Inferior parietal cortex (tissue), 1 donor: ENCODE results near the gene STEAP2.

ENCODE experiments used
- DNase-seq: peaks from one replicate; pipeline ENCODE4 v3.0.0-alpha.2; 2016; ENCODE audit errors: extremely low spot score

Gene STEAP2

GRCh38 chr7:90192876-90193750 lies 18.4 kb upstream of the STEAP2 start:
- DNase-seq = no peak

- no peak for DNase-seq
These were observed 16.4 kb upstream of the STEAP2 start for GRCh38 chr7:90194911-90195809.

- no peak for DNase-seq
These were observed 9.9 kb upstream of the STEAP2 start for GRCh38 chr7:90201500-90202195.

GRCh38 chr7:90207956-90208355 lies 3.6 kb upstream of the STEAP2 start:
- no peak for DNase-seq

GRCh38 chr7:90209776-90210175 lies 1.8 kb upstream of the STEAP2 start:
- DNase-seq = no peak

GRCh38 chr7:90210475-90210874 lies 1.1 kb upstream of the STEAP2 start:
- no peak for DNase-seq

- DNase-seq = no peak
These were observed 559 bp upstream of the STEAP2 start for GRCh38 chr7:90210981-90211380.

- DNase-seq = no peak
These were observed 582 bp downstream of the STEAP2 start for GRCh38 chr7:90212149-90212495.

GRCh38 chr7:90213521-90213920 lies 2.0 kb downstream of the STEAP2 start:
- DNase-seq = no peak

GRCh38 chr7:90216080-90216674 lies 4.6 kb downstream of the STEAP2 start:
- no peak for DNase-seq

- no peak for DNase-seq
These were observed 5.2 kb downstream of the STEAP2 start for GRCh38 chr7:90216771-90217170.

- no peak for DNase-seq
These were observed 10.8 kb downstream of the STEAP2 start for GRCh38 chr7:90222390-90222789.

- DNase-seq = no peak
These were observed 11.5 kb downstream of the STEAP2 start for GRCh38 chr7:90222811-90223725.

GRCh38 chr7:90224195-90224594 lies 12.7 kb downstream of the STEAP2 start:
- DNase-seq = no peak

- no peak for DNase-seq
These were observed 13.6 kb downstream of the STEAP2 start for GRCh38 chr7:90225181-90225580.

- DNase-seq = no peak
These were observed 14.1 kb downstream of the STEAP2 start for GRCh38 chr7:90225601-90226000.

GRCh38 chr7:90227259-90227658 lies 15.7 kb downstream of the STEAP2 start:
- no peak for DNase-seq

- DNase-seq = no peak
These were observed 18.1 kb downstream of the STEAP2 start for GRCh38 chr7:90229682-90230081.

GRCh38 chr7:90230834-90231233 lies 19.3 kb downstream of the STEAP2 start:
- DNase-seq = no peak

GRCh38 chr7:90231304-90231703 lies 19.8 kb downstream of the STEAP2 start:
- no peak for DNase-seq

- DNase-seq = no peak
These were observed 20.9 kb downstream of the STEAP2 start for GRCh38 chr7:90232430-90232829.
